Smooth muscle cell of the umbilical artery (primary cell): Measurements from ENCODE around the gene DPY19L1. TPM values are rescaled to one million over a fixed set of nuclear protein-coding genes. Genes with fewer than 3 reads are reported as not detected.

ENCODE experiments used
- total RNA-seq: library from RNA; depleted of rRNA; stranded (reverse); fragments of >200 nt; gene quantifications from 2 replicates; pipeline ENCODE4 v1.2.3, GENCODE V29; 2014

The DPY19L1 gene
- total RNA-seq: 52.0 and 55.9 TPM in 2 replicates

DNA sequence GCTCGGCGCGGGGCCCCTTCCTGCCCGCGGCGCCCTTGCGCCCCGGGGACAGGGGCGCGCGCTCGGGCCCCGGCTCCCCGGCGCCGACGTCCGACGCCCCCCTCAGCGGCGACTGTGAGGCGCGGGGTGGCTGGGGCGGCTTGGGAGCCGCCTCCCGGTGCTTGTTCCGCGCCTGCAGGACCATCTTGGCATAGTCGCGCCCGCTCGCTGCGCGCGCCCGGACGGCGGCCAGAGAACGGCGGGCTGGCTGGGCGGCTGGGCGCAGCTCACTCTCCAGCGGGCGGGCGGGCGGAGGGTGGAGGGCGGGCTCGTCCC, at the start of gene DPY19L1:
Gene DPY19L1, minus strand, starts transcription at position 275 of the 315 bp plus-strand sequence. Its CDS starts 91 bp downstream, at position 184.

Other genes with a start within 250 kb of the DPY19L1 start
- 8.6 and 11.7 TPM in 2 replicates for gene TBX20, start 216.6 kb upstream of the DPY19L1 start, total RNA-seq